ENCODE results near the gene NPDC1.
"Not testable (repeated sequence)": the region's sequence is repeated elsewhere in the genome, so short reads cannot be mapped to it uniquely, and the experiment has no call there.

Gene NPDC1

DNA sequence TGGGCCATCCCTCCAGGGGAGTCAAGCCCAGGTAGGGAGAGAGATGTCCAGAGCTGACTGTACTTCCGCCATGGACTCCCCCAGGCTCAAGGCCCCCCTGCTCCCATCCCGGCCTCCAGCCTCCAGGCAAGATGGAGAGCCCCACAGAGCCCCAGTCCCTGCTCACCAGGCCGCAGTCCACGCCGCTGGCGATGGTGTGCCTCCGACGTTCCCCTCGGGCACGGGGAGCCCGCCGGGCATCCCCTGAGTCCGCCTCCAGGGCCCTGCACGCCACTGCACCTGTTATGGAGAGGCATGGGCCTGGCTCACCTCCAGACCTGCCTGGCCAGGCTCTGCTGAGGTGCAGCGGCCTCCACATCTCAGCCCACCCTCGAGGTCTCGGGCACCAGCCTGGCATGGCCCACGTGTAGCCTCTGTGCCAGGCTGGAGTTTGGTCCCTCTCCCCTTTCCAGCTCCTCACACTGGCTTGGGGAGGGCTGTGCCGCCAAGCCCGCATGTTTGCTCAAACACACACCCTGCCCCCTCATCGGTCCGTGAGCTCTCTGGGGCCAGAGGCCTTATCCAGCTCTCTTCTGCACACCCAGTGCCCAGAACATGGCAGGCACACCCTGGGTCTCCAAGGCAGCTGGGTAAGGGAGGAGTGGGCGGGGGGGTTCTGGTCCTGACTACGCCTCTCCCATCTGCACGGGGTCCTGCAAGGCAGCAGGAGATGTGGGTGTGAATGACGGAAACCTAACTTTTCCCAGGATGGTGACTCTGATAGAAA is 20.3 kb upstream of the NPDC1 start:
- Mint-ChIP-seq H3K4me1 (peaks cover 33% of the 10 kb centered on the region), H3K27ac (no peak overlapping the region), H3K27me3 (no peaks in the 10 kb centered on the region), H3K9me3 (no peaks in the 10 kb centered on the region), H3K4me3 (no peak overlapping the region)
- ATAC-seq (no peak), DNase-seq (no peak)

DNA sequence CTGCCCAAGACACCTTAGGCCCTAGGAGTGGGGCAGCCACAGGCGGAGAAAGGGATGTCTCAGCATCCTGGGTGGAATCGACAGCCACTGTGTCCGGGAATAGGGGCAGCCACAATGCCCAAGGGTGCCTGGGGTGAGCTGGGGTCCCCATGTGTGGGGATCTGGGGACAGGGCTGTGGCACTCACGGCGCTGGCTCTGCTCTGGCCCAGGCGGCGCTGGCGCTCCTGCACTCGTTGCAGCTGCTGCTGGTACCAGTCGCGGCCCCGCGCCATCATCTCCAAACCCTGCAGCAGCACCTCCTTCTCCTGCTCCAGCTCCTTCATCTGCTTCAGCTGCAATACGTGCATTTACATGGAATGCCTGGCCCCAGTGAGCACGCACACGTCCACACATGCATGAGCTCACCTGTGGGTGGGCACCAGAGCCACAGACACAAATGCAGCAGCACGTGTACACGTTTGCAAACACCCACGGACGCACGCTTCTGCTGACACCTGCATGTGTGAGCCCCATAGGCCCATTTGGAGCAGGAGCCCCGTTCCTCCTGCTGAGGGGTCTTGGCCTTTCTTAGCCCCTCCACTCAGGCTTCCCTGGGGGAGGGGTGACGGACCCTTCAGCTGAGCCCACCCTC is 19.5 kb upstream of the NPDC1 start:
- ATAC-seq = no peak

GRCh38 chr9:137064880-137065164 is 18.8 kb upstream of the NPDC1 start:
- DNase-seq (no peak), ATAC-seq (no peak)
- Mint-ChIP-seq H3K4me1 (peaks cover 25% of the 10 kb centered on the region), H3K27ac (no peak overlapping the region), H3K9me3 (no peaks in the 10 kb centered on the region), H3K4me3 (no peak overlapping the region), H3K27me3 (no peaks in the 10 kb centered on the region)

More for the DNA sequence above, 19.5 kb upstream of the NPDC1 start:
- Mint-ChIP-seq H3K4me1 (peaks cover 25% of the 10 kb centered on the region), H3K27ac (no peak overlapping the region), H3K27me3 (no peaks in the 10 kb centered on the region), H3K9me3 (no peaks in the 10 kb centered on the region), H3K4me3 (no peak overlapping the region)
- no peak for DNase-seq

- DNase-seq = peak; percentile 57 to 60
- no peaks in the 10 kb centered on the region for H3K27me3 Mint-ChIP-seq
- no peak overlapping the region for H3K4me3 Mint-ChIP-seq
- no peaks in the 10 kb centered on the region for H3K9me3 Mint-ChIP-seq
- peak; percentile 19 for ATAC-seq
- peaks cover 22% of the 10 kb centered on the region for H3K4me1 Mint-ChIP-seq
- H3K27ac Mint-ChIP-seq = no peak overlapping the region
Observed at GRCh38 chr9:137064027-137064879, 18.3 kb upstream of the NPDC1 start.

GRCh38 chr9:137063311-137064026 is 17.5 kb upstream of the NPDC1 start:
- no peak for DNase-seq
- H3K27ac Mint-ChIP-seq = no peak overlapping the region
- no peaks in the 10 kb centered on the region for H3K9me3 Mint-ChIP-seq
- no peak overlapping the region for H3K4me3 Mint-ChIP-seq
- H3K27me3 Mint-ChIP-seq = no peaks in the 10 kb centered on the region
- peaks cover 14% of the 10 kb centered on the region for H3K4me1 Mint-ChIP-seq
- no peak for ATAC-seq

GRCh38 chr9:137062798-137063197 is 16.8 kb upstream of the NPDC1 start:
- not testable (repeated sequence) for DNase-seq, ATAC-seq, H3K27ac Mint-ChIP-seq, H3K27me3 Mint-ChIP-seq, H3K9me3 Mint-ChIP-seq, H3K4me3 Mint-ChIP-seq, H3K4me1 Mint-ChIP-seq

DNA sequence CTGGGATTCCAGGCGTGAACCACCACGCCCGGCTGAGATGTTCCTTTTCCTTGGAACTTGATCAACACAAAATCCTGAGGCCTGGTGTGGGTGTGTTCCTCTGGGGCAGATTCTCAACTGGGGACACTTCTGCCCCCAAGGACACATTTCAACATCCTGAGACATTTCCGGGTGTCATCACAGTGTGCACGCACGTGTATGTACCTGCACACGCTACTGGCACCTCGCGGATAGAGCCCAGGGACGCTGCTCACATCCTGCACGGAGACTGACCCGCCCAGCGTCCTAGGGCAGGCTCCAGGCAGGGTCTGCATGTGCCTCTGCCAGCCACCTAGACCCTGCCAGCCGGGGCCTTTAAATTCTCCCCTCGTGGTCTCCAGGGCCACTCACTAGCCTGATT is 16.4 kb upstream of the NPDC1 start:
- no peaks in the 10 kb centered on the region for H3K27me3 Mint-ChIP-seq
- H3K4me1 Mint-ChIP-seq = peaks cover 5% of the 10 kb centered on the region
- no peak overlapping the region for H3K4me3 Mint-ChIP-seq
- DNase-seq (no peak), ATAC-seq (no peak)
- H3K9me3 Mint-ChIP-seq = no peaks in the 10 kb centered on the region
- no peak overlapping the region for H3K27ac Mint-ChIP-seq

DNA sequence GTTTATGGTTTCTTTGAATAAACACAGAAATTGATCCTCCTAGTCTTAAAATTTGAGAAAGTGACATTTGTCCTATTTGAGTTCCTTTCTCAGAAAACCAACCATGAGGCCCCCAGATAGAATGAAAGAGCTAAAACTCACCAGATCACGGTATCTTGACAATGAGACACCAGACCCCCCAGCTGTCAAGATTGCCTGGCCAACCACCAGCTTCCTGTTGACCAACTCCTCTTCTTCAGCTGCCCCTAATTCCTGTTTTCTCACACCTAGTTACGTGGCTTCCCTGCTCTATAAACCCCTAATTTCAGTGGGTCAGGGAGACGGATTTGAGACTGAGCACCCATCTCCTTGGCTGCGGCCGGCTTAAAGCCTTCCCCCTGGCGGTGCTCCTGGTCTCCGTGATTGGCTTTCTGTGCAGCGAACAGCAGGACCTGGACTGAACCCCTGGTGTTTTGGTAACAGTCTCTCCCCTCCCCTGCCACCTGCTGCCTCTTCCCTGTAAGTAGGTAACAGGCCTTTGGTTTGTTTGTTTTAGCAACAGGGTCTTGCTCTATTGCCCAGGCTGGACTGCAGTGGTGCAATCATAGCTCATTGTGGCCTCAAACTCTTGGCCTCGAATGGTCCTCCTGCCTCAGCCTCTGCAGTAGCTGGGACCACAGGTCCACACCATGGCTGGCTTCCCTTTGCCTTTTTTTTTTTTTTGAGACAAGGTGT is 12.7 kb upstream of the NPDC1 start:
- H3K4me1 Mint-ChIP-seq = peaks cover 5% of the 10 kb centered on the region
- no peak for DNase-seq
- H3K4me3 Mint-ChIP-seq = no peak overlapping the region
- H3K9me3 Mint-ChIP-seq = no peaks in the 10 kb centered on the region
- H3K27me3 Mint-ChIP-seq = peaks cover 8% of the 10 kb centered on the region
- no peak for ATAC-seq
- H3K27ac Mint-ChIP-seq = no peak overlapping the region

DNA sequence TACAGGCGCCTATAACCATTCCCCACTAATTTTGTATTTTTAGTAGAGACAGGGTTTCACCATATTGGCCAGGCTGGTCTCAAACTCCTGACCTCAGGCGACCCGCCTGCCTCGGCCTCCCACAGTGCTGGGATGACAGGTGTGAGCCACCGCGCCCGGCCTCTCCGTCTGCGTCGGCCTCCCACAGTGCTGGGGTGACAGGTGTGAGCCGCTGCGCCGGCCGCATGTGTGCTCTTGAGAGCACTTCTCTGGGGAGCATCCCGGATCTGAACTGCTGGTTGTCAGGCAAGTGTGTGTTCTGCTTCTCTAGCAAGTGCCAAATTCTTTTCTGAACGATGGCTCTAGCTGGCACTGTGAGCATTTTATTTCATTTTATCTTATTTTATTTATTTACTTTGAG is 11.6 kb upstream of the NPDC1 start:
- Mint-ChIP-seq H3K4me1 (peaks cover 11% of the 10 kb centered on the region), H3K27me3 (peaks cover 15% of the 10 kb centered on the region), H3K4me3 (no peak overlapping the region), H3K9me3 (no peaks in the 10 kb centered on the region), H3K27ac (no peak overlapping the region)
- no peak for DNase-seq
- no peak for ATAC-seq

- no peak for DNase-seq
- H3K27ac Mint-ChIP-seq = no peak overlapping the region
- peaks cover 14% of the 10 kb centered on the region for H3K4me1 Mint-ChIP-seq
- no peak for ATAC-seq
- no peak overlapping the region for H3K4me3 Mint-ChIP-seq
- H3K27me3 Mint-ChIP-seq = peaks cover 21% of the 10 kb centered on the region
- H3K9me3 Mint-ChIP-seq = no peaks in the 10 kb centered on the region
Observed at GRCh38 chr9:137056739-137057415, 10.9 kb upstream of the NPDC1 start.

- DNase-seq (no peak), ATAC-seq (peak; percentile 9)
- Mint-ChIP-seq H3K4me1 (peaks cover 14% of the 10 kb centered on the region), H3K27ac (no peak overlapping the region), H3K9me3 (no peaks in the 10 kb centered on the region), H3K27me3 (peaks cover 33% of the 10 kb centered on the region), H3K4me3 (no peak overlapping the region)
Observed at GRCh38 chr9:137055385-137056364, 9.7 kb upstream of the NPDC1 start.

DNA sequence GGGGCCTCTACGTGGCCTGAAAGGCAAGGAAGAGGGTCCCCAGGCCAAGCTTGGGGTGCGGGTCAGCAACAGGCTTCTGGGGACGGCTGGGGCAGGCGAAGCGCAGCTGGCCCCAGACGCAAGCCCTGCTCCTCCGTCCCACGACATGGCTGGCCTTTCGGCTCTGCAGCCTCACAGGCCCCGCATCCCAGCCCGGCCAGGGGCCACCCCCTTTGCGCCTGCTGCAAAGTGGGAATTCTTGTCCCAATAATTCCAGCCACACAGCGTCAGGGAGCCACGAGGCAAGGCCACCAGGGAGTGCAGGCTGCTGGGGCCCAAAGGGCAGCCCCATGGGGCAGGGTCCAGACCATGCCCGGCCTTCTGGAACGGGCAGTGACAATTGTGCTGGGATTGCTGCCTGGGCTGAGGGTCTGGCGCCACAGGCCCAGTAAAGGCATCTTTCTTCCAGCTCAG is 9.0 kb upstream of the NPDC1 start:
- H3K4me3 Mint-ChIP-seq = peak overlapping the region in 1 of 2 donors; percentile 26
- DNase-seq = no peak

More for the DNA sequence above, 9.0 kb upstream of the NPDC1 start:
- Mint-ChIP-seq H3K4me1 (peaks cover 14% of the 10 kb centered on the region), H3K27me3 (peaks cover 41% of the 10 kb centered on the region), H3K9me3 (no peaks in the 10 kb centered on the region), H3K27ac (no peak overlapping the region)
- no peak for ATAC-seq

Measured in stimulated activated naive CD8-positive, alpha-beta T cell treated with anti-CD3 and anti-CD28 coated beads, Interleukin-15, amount 100 ng/mL, for 72 hours (primary cell).